22Rv1 (cell line): ENCODE measurements around the gene COPE.

ENCODE experiments used
- H3K27ac ChIP-seq: fragments of 450-650 bp; 2 replicates; pipeline ENCODE4 v1.5.1; 2017
- CTCF ChIP-seq: fragments of 450-650 bp; IDR thresholded peaks from 2 replicates; pipeline ENCODE4 v1.5.1; 2017; ENCODE audit warnings: mild to moderate bottlenecking
- ZFX ChIP-seq: fragments of 450-650 bp; IDR thresholded peaks from 2 replicates; pipeline ENCODE4 v1.6.1; 2017; ENCODE audit warnings: antibody characterized with exemption, borderline replicate concordance

COPE gene

GRCh38 chr19:18900700-18901481 is 18.3 kb downstream of the COPE start:
- H3K27ac ChIP-seq, result no peak overlapping the region
- no peak for TF ChIP-seq ZFX
- TF ChIP-seq CTCF, result no peak

- H3K27ac ChIP-seq, result no peak overlapping the region
- TF ChIP-seq CTCF (no peak), ZFX (no peak)
Measured at GRCh38 chr19:18899624-18900560, 19.3 kb downstream of the COPE start.

GRCh38 chr19:18898607-18899408 is 20.4 kb downstream of the COPE start:
- TF ChIP-seq ZFX, result no peak
- TF ChIP-seq CTCF, result no peak
- no peak overlapping the region for H3K27ac ChIP-seq

GRCh38 chr19:18898081-18898606 is 21.0 kb downstream of the COPE start:
- no peak overlapping the region for H3K27ac ChIP-seq
- TF ChIP-seq ZFX, result no peak
- TF ChIP-seq CTCF, result no peak

GRCh38 chr19:18897094-18898029 is 21.8 kb downstream of the COPE start:
- no peak overlapping the region for H3K27ac ChIP-seq
- no peak for TF ChIP-seq ZFX
- no peak for TF ChIP-seq CTCF

- 0 out of 2 replicates have a peak overlapping the region, but pooled peaks have one; percentile 50 for H3K27ac ChIP-seq
- TF ChIP-seq CTCF (no peak), ZFX (no peak)
Measured at GRCh38 chr19:18896421-18896841, 22.8 kb downstream of the COPE start.
